H1 (cell line): ENCODE data around the gene DSCAM.

ENCODE experiments used
- CTCF ChIP-seq, 3 experiments: IDR thresholded peaks; 1 replicate in 2 of 3; 2 replicates in 1 of 3; pipeline versions ENCODE4 v1.5.1 to v1.6.1; 2011; ENCODE audit warnings: low read length in 3 of 3, mild to moderate bottlenecking in 3 of 3, inconsistent platforms in 2 of 3, low read depth in 1 of 3, moderate library complexity in 1 of 3; ENCODE audit not compliant: insufficient read depth in 1 of 3; ENCODE audit errors: control extremely low read depth in 1 of 3
- JUN ChIP-seq: IDR thresholded peaks from 2 replicates; pipeline ENCODE4 v1.6.1; 2011; ENCODE audit warnings: low read depth, mild to moderate bottlenecking, improper control_type of control experiment, low read length
- KDM1A ChIP-seq: fragments of 200-600, 300-600 bp; sonication (generic); IDR thresholded peaks from 2 replicates; pipeline ENCODE4 v1.7.1; 2016; ENCODE audit warnings: mild to moderate bottlenecking, low read length, borderline replicate concordance
- PHF8 ChIP-seq: fragments of 200-600 bp; sonication (generic); conservative IDR thresholded peaks from 2 replicates; pipeline ENCODE4 v1.7.1; 2012; ENCODE audit warnings: low read depth, mild to moderate bottlenecking, inconsistent platforms, low read length, moderate library complexity
- POLR2AphosphoS5 ChIP-seq: IDR thresholded peaks from 2 replicates; pipeline ENCODE4 v1.6.1; 2011; ENCODE audit warnings: low read depth, low read length
- RAD21 ChIP-seq, 2 experiments: IDR thresholded peaks in 1 of 2; conservative IDR thresholded peaks in 1 of 2; 2 replicates each; pipeline ENCODE4 v1.6.1; 2011; ENCODE audit warnings: low read depth in 2 of 2, low read length in 2 of 2, improper control_type of control experiment in 1 of 2, inconsistent platforms in 1 of 2, mild to moderate bottlenecking in 1 of 2, moderate library complexity in 1 of 2
- SP1 ChIP-seq: IDR thresholded peaks from 2 replicates; pipeline ENCODE4 v1.6.1; 2011; ENCODE audit warnings: low read depth, low read length

GRCh38 chr21:40827509-40827908 is 19.4 kb downstream of the DSCAM start:
- TF ChIP-seq SP1 (no peak), CTCF (IDR thresholded peaks at IDR 0.05; ENCODE audit: control extremely low read depth in 1 of 3, insufficient read depth in 1 of 3, low read depth in 1 of 3, low read length in 3 of 3) (no peak), KDM1A (no peak), RAD21 (IDR thresholded peaks at IDR 0.05 in 1 of 2, conservative IDR thresholded peaks at IDR 0.05 in 1 of 2; ENCODE audit: low read depth in 2 of 2, low read length in 2 of 2) (no peak), PHF8 (no peak), JUN (no peak), POLR2AphosphoS5 (no peak)
